ENCODE data around the gene LANCL3. TPM values are rescaled to one million over a fixed set of nuclear protein-coding genes. Genes with fewer than 3 reads are reported as not detected.

Gene LANCL3
- total and polyA plus RNA-seq, 8 donors, result 0.30 to 5.3 (median 1.3) TPM

DNA sequence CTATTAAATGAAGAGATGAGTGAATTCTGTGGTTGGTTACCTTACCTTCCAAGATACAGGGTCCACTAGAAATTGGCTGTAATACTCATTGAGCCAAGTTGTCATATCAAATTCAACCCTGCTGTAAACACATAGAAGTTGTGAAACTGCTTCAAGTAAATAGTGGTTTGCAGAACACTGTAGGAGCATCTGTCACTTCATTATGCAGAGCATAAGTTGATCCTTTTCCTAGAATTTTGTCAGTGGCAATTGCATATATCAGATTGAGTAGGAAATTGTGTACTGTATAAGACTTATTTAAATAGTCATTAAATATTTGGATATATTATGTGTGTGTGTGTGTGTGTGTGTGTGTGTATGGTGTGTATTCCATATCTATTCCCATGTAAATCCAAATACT, 105.3 kb downstream of the LANCL3 start:
- DNase-seq, result no peak
- Histone ChIP-seq H3K27me3 (no peaks in the 10 kb centered on the region), H3K4me1 (peaks cover 0 to 15% (median 6%) of the 10 kb centered on the region in 4 donors), H3K9me3 (no peaks in the 10 kb centered on the region), H3K4me3 (no peak overlapping the region), H3K27ac (no peak overlapping the region), H3K36me3 (no peaks in the 10 kb centered on the region)
- intact Hi-C loops (cut with DNase I; ENCODE audit: low total_unique reads), result no loop called here
- no peak for TF ChIP-seq EP300 (IDR thresholded peaks at IDR 0.05)
- TF ChIP-seq, protein P1, sequence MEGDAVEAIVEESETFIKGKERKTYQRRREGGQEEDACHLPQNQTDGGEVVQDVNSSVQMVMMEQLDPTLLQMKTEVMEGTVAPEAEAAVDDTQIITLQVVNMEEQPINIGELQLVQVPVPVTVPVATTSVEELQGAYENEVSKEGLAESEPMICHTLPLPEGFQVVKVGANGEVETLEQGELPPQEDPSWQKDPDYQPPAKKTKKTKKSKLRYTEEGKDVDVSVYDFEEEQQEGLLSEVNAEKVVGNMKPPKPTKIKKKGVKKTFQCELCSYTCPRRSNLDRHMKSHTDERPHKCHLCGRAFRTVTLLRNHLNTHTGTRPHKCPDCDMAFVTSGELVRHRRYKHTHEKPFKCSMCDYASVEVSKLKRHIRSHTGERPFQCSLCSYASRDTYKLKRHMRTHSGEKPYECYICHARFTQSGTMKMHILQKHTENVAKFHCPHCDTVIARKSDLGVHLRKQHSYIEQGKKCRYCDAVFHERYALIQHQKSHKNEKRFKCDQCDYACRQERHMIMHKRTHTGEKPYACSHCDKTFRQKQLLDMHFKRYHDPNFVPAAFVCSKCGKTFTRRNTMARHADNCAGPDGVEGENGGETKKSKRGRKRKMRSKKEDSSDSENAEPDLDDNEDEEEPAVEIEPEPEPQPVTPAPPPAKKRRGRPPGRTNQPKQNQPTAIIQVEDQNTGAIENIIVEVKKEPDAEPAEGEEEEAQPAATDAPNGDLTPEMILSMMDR (IDR thresholded peaks at IDR 0.05), result no peak
- no peak for TF ChIP-seq POLR2AphosphoS5 (IDR thresholded peaks at IDR 0.05)
- TF ChIP-seq POLR2A (IDR thresholded peaks at IDR 0.05), result no peak

DNA sequence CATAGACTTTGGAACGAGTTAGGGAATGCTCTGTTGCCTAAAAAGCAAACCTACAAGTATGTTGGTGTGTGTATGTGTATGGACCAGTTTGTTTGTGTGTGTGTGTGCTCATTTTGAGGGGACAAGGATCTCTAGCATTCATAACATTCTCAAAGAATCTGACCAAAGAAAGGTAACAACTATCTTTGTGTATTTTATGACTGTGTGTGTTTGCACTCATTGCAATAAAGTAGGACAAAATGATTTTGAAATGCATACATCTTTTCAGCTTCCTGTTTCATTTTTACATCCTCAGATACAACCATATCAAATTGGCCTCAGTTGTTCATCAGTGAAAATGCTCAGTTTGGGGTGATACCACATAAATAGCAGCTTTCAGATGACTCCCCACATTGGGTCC, 105.8 kb downstream of the LANCL3 start:
- intact Hi-C loops (cut with DNase I; ENCODE audit: low total_unique reads), result no loop called here
- TF ChIP-seq POLR2A (IDR thresholded peaks at IDR 0.05) (no peak), EP300 (IDR thresholded peaks at IDR 0.05) (no peak), POLR2AphosphoS5 (IDR thresholded peaks at IDR 0.05) (no peak)
- TF ChIP-seq, protein P1 (IDR thresholded peaks at IDR 0.05), result no peak
- H3K27me3 ChIP-seq, result no peaks in the 10 kb centered on the region
- no peaks in the 10 kb centered on the region for H3K9me3 ChIP-seq
- WGBS, 5 donors, result 12 to 43% (median 29%) methylated on average over 1 of the region's 1 CpG
- H3K36me3 ChIP-seq, result no peaks in the 10 kb centered on the region
- no peak overlapping the region for H3K27ac ChIP-seq
- DNase-seq, result no peak
- H3K4me1 ChIP-seq, result peaks cover 0 to 15% (median 6%) of the 10 kb centered on the region in 4 donors
- no peak overlapping the region for H3K4me3 ChIP-seq

DNA sequence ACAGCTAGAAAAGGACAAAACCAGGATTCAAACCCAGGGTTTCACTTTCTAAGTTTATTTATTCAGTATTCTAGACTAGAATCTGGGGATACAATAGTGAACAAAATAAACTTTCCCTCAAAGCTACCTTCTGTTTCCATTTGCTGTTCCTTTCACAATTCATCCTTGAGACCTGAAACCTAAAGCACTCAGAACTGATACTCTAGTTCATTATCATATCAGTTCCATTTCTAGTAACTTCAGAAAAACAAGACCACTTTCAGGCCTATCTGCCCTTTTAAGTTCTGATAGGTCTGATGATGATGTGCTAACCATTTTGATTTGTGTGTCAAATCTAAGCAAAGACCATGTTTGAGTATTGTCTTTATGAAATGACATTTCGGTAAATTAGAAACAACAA, 106.3 kb downstream of the LANCL3 start:
- WGBS, 5 donors, result 82 to 95% (median 91%) methylated on average over 1 of the region's 1 CpG
- intact Hi-C loops (cut with DNase I; ENCODE audit: low total_unique reads), result no loop called here
- Histone ChIP-seq H3K36me3 (no peaks in the 10 kb centered on the region), H3K4me3 (no peak overlapping the region), H3K4me1 (peaks cover 0 to 15% (median 6%) of the 10 kb centered on the region in 4 donors), H3K9me3 (no peaks in the 10 kb centered on the region), H3K27ac (peak overlapping the region in 1 of 5 donors; percentile 21), H3K27me3 (no peaks in the 10 kb centered on the region)
- DNase-seq, result no peak
- no peak for TF ChIP-seq POLR2AphosphoS5 (IDR thresholded peaks at IDR 0.05)
- TF ChIP-seq, protein P1 (IDR thresholded peaks at IDR 0.05), result no peak
- TF ChIP-seq POLR2A (IDR thresholded peaks at IDR 0.05), result no peak
- TF ChIP-seq EP300 (IDR thresholded peaks at IDR 0.05), result no peak

DNA sequence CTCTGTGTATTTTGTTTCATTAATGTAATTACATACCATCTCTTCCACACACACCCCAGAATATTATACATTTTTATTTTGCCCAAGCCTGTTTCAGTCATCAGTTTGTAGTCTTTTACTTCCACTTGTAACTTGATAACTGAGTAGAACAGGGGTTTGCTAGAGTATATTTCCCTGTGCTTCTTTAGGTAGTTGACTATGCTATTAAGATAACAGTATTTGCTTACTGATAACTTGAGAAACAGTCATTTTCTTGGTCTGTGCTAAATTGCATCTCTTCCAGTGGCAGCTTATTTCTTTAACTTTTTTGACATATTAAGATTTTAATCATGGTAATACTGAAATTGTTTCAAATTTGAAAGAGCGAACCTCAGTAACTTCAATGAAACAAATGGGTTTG, 107.1 kb downstream of the LANCL3 start:
- DNase-seq, result no peak
- peak overlapping the region in 2 of 5 donors; percentile 7 to 57 for H3K27ac ChIP-seq
- 37 to 76% (median 59%) methylated on average over 1 of the region's 1 CpG for WGBS, 5 donors
- no peaks in the 10 kb centered on the region for H3K36me3 ChIP-seq
- intact Hi-C loops (cut with DNase I; ENCODE audit: low total_unique reads), result no loop called here
- TF ChIP-seq EP300 (IDR thresholded peaks at IDR 0.05), result no peak
- TF ChIP-seq, protein P1 (IDR thresholded peaks at IDR 0.05), result no peak
- no peak for TF ChIP-seq POLR2A (IDR thresholded peaks at IDR 0.05)
- TF ChIP-seq POLR2AphosphoS5 (IDR thresholded peaks at IDR 0.05), result no peak
- H3K27me3 ChIP-seq, result no peaks in the 10 kb centered on the region
- H3K4me3 ChIP-seq, result no peak overlapping the region
- peaks cover 0 to 15% (median 6%) of the 10 kb centered on the region in 4 donors for H3K4me1 ChIP-seq
- H3K9me3 ChIP-seq, result no peaks in the 10 kb centered on the region

Measured in stomach (tissue), 9 donors.